GM10248 (cell line): Measurements from ENCODE around the gene CPT1B.

ENCODE experiments used
- CTCF ChIA-PET: fragments of 300-600 bp; sonication (Branson Sonifier 250); formaldehyde crosslinking; extraction: SDS; loops from one replicate; lab custom pipeline; 2021; ENCODE audit warnings: antibody characterized with exemption; lab: Yijun Ruan, JAX
- POLR2A ChIA-PET: fragments of 350-650 bp; sonication (Branson Sonifier 250); formaldehyde crosslinking; extraction: SDS; loops from one replicate; lab custom pipeline; 2020; ENCODE audit warnings: antibody characterized with exemption; lab: Yijun Ruan, JAX
- DNase-seq: peaks from one replicate; pipeline ENCODE4 v3.0.0; 2012; ENCODE audit errors: extremely low spot score
- TF ChIP-seq, protein P1 (sequence below): IDR thresholded peaks from 2 replicates; pipeline ENCODE4 v1.5.1; 2012; ENCODE audit warnings: mild to moderate bottlenecking, low read depth; ENCODE audit errors: extremely low read depth, missing control alignments, control extremely low read depth

Gene CPT1B

GRCh38 chr22:50574383-50574755, 3.9 kb downstream of the CPT1B start:
- CTCF ChIA-PET = interaction anchor here (1.1 to 5.6 kb wide), 5 partner anchors 9 to 66 kb away, joined by 3 to 43 read pairs (median 4); partner anchors contain the start of genes LMF2, NCAPH2 and SYCE3
- TF ChIP-seq, protein P1, sequence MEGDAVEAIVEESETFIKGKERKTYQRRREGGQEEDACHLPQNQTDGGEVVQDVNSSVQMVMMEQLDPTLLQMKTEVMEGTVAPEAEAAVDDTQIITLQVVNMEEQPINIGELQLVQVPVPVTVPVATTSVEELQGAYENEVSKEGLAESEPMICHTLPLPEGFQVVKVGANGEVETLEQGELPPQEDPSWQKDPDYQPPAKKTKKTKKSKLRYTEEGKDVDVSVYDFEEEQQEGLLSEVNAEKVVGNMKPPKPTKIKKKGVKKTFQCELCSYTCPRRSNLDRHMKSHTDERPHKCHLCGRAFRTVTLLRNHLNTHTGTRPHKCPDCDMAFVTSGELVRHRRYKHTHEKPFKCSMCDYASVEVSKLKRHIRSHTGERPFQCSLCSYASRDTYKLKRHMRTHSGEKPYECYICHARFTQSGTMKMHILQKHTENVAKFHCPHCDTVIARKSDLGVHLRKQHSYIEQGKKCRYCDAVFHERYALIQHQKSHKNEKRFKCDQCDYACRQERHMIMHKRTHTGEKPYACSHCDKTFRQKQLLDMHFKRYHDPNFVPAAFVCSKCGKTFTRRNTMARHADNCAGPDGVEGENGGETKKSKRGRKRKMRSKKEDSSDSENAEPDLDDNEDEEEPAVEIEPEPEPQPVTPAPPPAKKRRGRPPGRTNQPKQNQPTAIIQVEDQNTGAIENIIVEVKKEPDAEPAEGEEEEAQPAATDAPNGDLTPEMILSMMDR = no peak
- POLR2A ChIA-PET = no interaction called here
- DNase-seq = no peak

DNA sequence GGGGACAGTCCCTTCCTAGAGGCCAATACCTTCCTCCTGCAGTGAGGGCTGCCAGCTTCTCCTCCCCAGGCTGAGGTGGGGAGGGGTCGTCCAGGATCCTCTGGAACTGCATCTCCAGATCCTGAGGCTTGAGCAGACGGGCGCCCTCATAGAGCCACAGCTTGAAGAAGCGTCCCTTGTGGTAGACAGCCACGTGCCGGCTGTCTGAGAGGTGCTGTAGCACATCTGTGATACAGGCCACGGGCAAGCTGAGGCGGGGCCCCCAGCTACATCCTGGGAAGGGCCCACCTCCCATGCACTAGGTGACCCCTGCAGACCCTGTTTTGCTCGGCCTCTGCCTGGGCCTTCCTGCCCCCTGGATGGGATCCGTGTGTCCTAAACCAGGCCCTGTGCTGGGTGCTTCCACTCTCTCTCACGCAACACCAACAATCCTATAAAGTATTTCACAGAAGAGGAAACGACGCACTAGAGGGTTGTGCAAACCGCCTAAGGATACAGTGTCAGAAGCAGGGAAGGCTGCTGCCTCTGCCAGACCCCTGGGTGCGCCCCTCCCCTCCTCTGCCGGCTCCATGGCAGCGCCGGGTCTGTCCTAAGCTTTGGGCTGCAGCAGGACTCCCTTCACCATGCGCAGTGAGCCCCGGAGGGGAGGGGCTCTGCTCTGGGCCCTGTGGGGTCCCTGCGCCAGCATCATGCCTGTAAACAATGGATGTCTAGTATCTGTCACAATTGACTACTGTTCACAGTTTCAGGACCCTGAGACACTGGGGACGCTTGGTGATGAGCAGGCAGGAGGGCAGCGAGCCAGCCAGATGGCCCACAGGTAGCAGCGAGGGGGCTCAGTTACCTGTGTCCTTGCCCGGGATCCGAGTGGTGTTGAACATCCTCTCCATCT, 4.5 kb downstream of the CPT1B start:
- ChIA-PET POLR2A (no interaction called here), CTCF (interaction anchor here (1.0 to 5.6 kb wide), 6 partner anchors 10 to 65 kb away, joined by 3 to 43 read pairs (median 3); partner anchors contain the start of gene SYCE3)
- TF ChIP-seq, protein P1 = no peak
- no peak for DNase-seq

GRCh38 chr22:50572965-50573364, 5.3 kb downstream of the CPT1B start:
- ChIA-PET CTCF (interaction anchor here (1.0 to 2.8 kb wide), 6 partner anchors 10 to 64 kb away, joined by 3 to 25 read pairs (median 3); partner anchors contain the start of genes SCO2 and SYCE3), POLR2A (no interaction called here)
- TF ChIP-seq, protein P1 = no peak
- no peak for DNase-seq

GRCh38 chr22:50571264-50572175, 6.7 kb downstream of the CPT1B start:
- TF ChIP-seq, protein P1 = no peak
- ChIA-PET CTCF (interaction anchor here (0.9 to 2.8 kb wide), 4 partner anchors 8 to 49 kb away, joined by 4 to 25 read pairs (median 6); partner anchors contain the start of genes SCO2 and SYCE3), POLR2A (no interaction called here)
- DNase-seq = no peak

GRCh38 chr22:50570861-50571260, 7.4 kb downstream of the CPT1B start:
- DNase-seq = no peak
- POLR2A ChIA-PET = no interaction called here
- TF ChIP-seq, protein P1 = no peak
- CTCF ChIA-PET = interaction anchor here (1.0 to 2.8 kb wide), 4 partner anchors 8 to 22 kb away, joined by 3 to 25 read pairs (median 4); partner anchors contain the start of gene SYCE3

- CTCF ChIA-PET = interaction anchor here (1.0 to 1.7 kb wide), 4 partner anchors 9 to 51 kb away, joined by 3 to 6 read pairs (median 4); no protein-coding TSS in a partner anchor
- POLR2A ChIA-PET = interaction anchor here (1.1 kb wide), 1 partner anchor 45 kb away, joined by 3 read pairs; the partner anchor contains the start of gene SCO2
- DNase-seq = no peak
- TF ChIP-seq, protein P1 = no peak
Observed at GRCh38 chr22:50569896-50570535, 8.2 kb downstream of the CPT1B start.
